Measurements from ENCODE around the gene TMEM240.
"Not testable (repeated sequence)": the region's sequence is repeated elsewhere in the genome, so short reads cannot be mapped to it uniquely, and the experiment has no call there.

TMEM240 gene

GRCh38 chr1:1490633-1491230 lies 49.7 kb downstream of the TMEM240 start:
- no peak for DNase-seq

DNA sequence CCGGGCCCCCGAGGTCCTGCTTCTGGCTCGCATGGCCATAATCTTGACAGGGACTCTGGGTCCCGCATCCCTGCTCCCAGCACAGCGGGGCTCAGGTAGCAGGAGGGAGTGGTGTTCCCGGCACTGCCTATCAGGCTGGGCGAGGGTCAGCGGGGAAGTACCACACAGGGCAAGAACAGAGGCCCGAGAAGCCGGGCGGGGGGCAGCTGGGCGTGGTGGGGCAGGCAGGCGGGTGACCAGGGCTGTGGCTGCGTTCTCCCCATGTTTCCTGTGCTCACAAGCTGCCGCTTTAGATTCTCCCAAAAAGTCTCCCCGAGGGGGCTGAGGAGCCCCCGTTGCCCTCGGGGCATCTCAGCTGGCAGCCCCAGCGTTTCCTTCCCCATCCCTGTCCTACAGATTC lies 50.6 kb downstream of the TMEM240 start:
- DNase-seq, result no peak

DNA sequence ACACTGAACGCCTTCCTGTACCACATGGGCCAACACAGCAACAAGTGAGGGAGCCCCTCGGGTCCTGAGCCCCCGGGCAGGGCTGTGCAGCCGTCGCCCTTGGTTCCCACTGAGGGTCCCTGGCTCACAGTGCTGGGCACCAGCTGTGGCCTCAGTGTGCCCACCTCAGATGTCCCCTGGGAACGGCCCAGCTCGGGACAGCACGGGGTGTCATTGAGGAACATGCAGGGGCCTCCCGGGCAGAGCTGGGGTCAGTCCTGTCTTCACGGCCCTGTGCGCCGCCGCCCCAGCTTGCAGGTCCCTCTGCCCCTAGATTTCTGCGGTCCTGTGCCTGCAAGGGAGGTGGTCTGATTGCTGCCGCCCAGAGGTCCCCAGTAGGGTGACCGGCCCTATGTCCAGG lies 51.2 kb downstream of the TMEM240 start:
- DNase-seq, result no peak

DNA sequence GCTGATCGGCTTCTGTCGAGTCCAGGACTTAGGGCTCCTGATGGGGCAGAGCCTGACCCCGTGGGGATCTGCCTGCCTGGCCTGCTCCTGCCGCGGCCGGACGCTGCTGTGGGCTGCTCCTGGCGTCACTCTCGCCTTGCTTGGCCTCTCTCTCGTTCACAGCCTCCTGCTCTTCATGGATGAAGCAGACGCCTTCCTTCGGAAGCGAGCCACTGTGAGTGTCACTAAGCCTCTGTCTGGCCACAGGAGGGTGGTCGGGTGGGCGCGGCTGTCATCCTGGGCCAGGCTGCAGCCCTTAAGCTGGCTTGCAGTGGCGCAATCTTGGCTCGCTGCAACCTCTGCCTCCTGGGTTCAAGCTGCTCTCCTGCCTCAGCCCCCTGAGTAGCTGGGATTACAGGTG lies 52.7 kb downstream of the TMEM240 start:
- DNase-seq, result no peak

DNA sequence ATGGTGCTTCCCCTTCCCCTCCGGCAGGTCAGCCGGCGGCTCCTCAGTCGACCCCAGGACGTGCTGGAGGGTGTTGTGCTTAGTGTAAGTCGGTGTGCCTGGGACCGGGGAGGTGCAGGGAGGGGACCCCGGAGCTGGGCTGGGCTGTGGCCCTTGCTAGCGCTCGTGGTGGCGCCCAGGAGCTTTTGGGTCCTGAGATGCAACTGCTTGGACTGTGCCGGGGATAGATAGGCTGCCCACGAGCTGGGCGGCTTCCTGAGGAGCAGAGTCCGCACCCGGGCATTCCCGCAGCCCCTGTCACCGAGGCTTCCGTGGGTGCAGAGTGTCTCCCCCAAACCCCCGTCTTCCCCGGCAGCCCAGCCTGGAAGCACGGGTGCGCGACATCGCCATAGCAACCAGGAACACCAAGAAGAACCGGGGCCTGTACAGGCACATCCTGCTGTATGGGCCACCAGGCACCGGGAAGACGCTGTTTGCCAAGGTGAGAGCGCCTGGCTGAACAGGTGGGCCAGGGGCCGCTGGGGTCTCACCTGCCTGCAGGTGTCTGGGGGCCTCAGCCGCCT lies 54.6 kb downstream of the TMEM240 start:
- not testable (repeated sequence) for DNase-seq

- not testable (repeated sequence) for DNase-seq
Measured at GRCh38 chr1:1484976-1485750, 55.3 kb downstream of the TMEM240 start.

Measured in activated CD4-positive, alpha-beta T cell treated with anti-CD3 and anti-CD28 coated beads, Interleukin-10, Interleukin-2, amounts not matched to agents 100 ng/mL and 50 ng/mL, durations not matched to agents 16 hours and 8 hours (primary cell).